Stimulated activated CD4-positive, alpha-beta T cell treated with anti-CD3 and anti-CD28 coated beads, Interleukin-12 subunit alpha, Interleukin-12 subunit beta, amount 100 ng/mL, for 24 hours (primary cell): ENCODE measurements around the gene IRX4.

Experiments used
- DNase-seq, 2 experiments: peaks; one replicate each; pipeline ENCODE4 v3.0.0-alpha.2; 2020; ENCODE audit warnings: low read depth in 2 of 2

IRX4 gene

GRCh38 chr5:1913578-1913977 lies 30.9 kb upstream of the IRX4 start:
- DNase-seq: no peak

GRCh38 chr5:1912951-1913565 lies 30.3 kb upstream of the IRX4 start:
- no peak for DNase-seq

GRCh38 chr5:1911773-1912235 lies 29.1 kb upstream of the IRX4 start:
- no peak for DNase-seq

DNA sequence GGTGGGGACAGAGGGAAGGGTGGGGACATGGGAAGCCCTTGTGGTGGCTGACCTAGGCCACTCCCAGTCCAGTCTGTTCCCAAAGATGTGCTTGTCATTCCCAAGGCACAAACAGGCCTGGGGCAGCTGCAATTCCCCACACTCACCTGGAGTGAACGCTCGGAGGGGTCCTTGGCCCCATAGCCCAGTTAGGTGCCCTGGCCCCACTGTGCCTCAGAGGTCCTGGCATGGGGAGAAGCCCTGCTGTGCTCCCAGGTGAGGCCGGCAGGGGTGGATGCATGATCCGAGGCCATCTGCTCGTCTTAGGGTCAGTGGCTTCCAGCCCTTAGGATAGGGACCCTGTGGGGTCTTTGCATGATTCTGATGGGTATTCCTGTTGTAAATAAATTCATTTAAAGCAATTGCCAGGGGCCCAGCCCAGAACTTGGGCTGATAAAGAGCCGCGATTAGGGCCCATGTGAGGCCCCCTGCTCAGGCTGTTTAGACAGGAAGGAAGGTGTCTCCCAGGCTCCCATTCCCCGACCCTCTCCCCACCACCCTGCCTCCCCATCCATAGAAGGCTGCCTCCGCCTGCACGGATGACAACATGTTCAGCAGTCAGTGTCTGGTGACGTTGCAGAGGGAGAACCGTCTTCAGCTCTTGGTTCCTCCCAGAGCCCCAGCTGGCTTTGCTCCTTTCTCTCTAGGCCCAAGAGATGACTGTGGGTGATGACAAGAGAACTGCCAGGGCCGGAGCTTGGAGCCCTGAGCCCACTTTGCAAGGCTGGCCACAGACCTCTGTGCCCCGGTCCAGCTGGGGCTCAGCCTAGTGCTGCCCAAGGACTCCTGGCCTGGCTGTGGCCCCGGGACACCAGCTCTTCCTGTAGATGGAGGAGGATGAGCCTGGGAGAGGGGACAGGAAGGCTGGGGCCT lies 28.4 kb upstream of the IRX4 start:
- no peak for DNase-seq

- no peak for DNase-seq
These were observed 27.5 kb upstream of the IRX4 start for GRCh38 chr5:1910081-1910760.

DNA sequence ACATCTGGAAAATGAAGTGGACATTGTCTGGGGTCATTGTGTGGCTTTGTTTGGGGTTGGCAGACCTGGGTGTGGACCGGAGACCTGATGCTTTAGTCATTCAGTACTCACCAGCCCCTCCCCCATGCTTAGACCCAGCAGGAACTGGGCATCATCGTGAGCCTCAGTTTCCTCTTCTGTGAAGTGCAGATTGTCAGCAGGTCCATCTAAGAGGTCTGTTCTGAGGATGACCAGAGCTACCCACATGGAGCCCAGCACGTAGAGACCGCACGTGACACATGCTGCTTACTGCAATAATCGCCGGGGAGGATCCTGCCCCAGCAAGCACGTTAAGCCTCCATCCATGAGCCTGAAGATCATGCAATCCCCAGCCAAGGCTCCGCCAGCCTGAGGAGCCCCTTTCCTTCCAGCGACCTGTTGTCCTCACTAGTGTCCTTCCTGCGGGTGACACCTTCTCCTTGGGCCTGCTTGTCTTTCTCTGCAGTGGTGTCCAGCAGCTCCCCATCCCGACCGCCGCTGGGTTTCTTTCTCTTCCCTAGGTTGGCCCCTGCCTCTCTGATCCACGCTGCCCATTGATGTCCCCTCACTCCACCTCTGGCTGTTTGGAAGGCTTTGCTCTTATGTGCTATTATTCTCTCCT lies 26.7 kb upstream of the IRX4 start:
- no peak for DNase-seq

DNA sequence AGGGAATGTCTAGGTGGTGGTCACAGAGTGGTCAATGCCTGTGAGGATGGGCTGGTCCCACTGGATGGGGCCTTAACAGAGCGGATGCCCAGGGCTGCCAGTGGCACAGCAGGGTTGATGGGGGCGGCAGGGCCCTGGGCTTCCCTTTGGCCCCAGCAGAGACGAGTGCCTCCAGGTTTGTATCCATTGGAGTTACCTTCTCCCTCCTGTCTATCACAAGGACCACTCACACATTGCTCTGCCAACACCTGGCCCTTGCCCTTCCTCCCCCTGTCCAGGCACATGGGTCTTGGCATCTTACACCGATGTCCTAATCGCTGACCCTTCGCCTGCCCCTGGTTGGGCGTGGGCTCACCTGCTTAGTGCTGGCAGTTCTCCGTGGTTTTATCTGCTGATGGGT lies 26.2 kb upstream of the IRX4 start:
- no peak for DNase-seq

- DNase-seq: no peak
These were observed 24.9 kb upstream of the IRX4 start for GRCh38 chr5:1907616-1908015.

- no peak for DNase-seq
These were observed 22.4 kb upstream of the IRX4 start for GRCh38 chr5:1905108-1905507.

DNA sequence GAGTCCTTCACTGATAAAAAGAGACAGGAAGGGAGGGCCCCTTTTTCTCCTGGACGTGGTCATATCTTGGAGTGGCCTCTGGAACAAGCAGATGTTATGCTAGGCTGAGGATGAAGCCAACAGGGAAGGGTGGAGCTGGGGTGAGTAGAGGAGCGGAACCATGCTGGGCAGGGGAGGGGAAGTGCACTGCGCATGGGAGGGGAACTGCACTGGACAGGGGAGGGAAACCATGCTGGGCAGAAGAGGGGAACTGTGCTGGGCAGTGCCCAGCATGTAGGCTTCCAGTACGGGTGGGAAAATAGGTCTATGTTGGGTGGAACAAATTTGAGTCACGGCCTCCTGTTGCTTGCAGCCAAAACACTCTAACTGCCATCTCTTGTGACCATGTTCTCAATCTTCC lies 19.3 kb upstream of the IRX4 start:
- DNase-seq: no peak

GRCh38 chr5:1901061-1901460 lies 18.3 kb upstream of the IRX4 start:
- no peak for DNase-seq

DNA sequence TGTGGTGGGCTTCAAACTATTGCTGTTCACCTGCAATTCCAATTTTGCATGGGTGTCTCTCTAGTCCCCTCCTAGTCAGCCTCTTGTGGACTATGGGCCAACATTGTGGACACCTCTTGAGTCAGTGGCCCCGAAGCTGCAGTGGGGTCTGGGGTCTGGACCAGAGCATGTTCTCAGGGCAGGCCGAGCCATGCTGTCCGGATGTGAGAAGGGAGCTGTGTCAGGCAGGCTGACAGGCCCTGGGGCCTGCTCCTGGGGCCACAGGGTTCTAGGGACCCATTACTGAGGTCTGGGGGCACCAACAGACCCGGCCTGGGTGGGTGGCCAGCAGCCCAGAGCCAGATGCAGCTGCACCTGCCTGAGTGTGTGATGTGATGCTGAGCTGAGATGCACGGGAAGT lies 16.5 kb upstream of the IRX4 start:
- DNase-seq: no peak

- DNase-seq: no peak
These were observed 15.2 kb upstream of the IRX4 start for GRCh38 chr5:1897816-1898450.

DNA sequence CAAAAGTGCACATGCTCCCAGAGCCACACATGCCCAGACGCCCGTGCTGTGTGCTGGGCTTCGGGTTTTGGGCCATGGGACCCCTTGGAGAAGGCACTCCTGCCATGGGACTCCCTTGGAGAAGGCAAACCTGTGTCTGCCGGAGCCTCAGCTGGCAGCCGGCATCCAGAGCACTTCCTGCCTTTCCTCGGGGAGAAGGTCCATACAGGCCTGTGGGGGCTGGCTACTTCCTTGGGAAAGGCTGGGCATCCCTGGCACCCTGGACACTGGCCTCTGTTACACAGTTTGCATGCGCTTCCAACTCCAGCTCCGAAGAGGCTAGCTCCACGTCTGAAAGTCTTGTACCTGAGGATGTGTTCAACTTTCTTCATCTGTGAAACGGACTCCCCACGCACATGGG lies 14.7 kb upstream of the IRX4 start:
- DNase-seq: no peak

DNA sequence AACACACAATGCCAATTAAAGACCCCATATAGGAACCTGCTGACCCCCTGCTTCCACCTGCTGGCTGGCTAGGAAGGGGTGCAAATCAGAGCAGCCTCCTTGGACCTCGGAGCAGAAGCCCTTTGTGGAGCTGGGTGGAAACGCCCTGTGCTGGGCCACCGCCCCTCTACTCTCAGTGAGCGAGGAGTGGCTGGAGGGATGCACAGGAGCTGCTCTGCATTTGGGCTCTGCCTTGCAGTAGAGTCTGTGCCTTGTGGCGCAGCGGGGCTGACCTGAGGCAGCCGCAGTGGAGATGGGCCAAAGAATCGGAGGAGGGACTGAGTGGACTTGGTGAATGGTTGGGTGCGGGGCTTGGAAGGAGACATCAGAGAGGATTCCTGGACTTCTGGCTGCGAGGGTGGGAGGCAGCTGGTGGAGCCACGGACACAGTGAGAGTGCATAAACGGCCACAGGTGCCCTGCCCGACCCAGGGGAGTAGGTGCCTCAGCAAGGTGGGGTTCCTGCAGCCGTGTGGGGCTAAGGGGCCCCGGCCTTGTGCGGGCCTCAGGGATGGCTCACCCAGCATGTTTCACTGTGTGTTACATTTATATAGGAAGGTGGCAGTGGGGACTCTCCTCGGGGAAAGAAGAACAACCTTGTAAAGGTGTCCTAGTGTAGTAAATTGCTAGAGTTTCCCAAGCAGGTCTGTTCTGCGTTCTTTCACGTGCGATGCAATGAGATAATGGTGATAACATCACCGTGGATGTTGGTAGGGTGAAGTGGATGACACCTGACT lies 14.1 kb upstream of the IRX4 start:
- no peak for DNase-seq

GRCh38 chr5:1895739-1896420 lies 13.2 kb upstream of the IRX4 start:
- no peak for DNase-seq

GRCh38 chr5:1894243-1894642 lies 11.5 kb upstream of the IRX4 start:
- no peak for DNase-seq

- no peak for DNase-seq
These were observed 11.0 kb upstream of the IRX4 start for GRCh38 chr5:1893754-1894153.

DNA sequence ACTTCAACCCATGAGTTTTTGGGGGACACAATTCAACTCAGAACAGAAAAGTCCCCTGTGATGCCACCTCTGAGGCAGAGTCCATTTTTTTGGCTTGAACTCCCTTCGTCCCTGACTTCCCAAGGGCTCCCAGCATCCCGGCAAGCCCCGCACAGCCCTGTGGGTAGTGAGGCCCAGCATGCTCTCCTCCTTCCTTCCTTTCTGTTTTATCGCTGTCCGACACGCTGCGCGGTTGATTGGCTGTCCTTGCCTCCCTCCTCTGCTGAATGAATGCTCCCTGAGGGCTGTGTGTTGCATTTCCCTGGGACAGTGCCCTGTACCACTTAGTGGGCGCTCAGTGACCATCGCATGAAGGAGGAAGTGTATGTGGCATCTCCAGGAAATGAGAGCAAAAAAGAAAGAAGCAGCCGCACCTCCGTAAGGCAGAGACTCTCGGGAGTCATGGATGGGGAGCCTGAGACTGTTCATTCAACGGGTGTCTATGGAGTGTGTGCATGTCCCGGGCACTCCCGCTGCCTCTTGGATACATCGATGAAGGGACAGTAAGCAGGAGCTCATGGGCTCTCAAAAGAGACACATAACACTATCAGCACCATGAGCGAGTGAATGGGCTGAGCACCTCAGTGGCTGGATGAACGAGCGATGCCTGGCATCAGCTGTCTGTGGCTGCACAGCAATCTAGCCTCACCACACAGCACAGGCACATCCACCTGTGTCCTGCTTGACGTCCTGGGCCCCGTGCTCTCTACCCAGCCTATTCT lies 10.1 kb upstream of the IRX4 start:
- no peak for DNase-seq

GRCh38 chr5:1892211-1892610 lies 9.5 kb upstream of the IRX4 start:
- no peak for DNase-seq
